IgD-negative memory B cell (primary cell): ENCODE measurements around the gene EEF1AKMT4. TPM values are rescaled to one million over a fixed set of nuclear protein-coding genes. Genes with fewer than 3 reads are reported as not detected.

Experiments
- polyA plus RNA-seq: library from polyadenylated mRNA; unstranded; fragments of 300-500 nt; fragmentation: Illumina TruSeq; gene quantifications from one replicate; pipeline ENCODE4 v1.2.3, GENCODE V29; 2021

Gene EEF1AKMT4
- polyA plus RNA-seq, 1 donor from 2014 or later = 3.2 TPM

Other genes with a start within 250 kb of the EEF1AKMT4 start
- 5.6 TPM for gene ABCC5, start 231.8 kb upstream of the EEF1AKMT4 start, polyA plus RNA-seq
- not detected for gene HTR3D, start 217.9 kb upstream of the EEF1AKMT4 start, polyA plus RNA-seq
- not detected for gene HTR3C, start 196.6 kb upstream of the EEF1AKMT4 start, polyA plus RNA-seq
- not detected for gene HTR3E, start 152.6 kb upstream of the EEF1AKMT4 start, polyA plus RNA-seq
- gene EIF2B5, start 114.3 kb upstream of the EEF1AKMT4 start, polyA plus RNA-seq = 44.5 TPM
- 6.4 TPM for gene DVL3, start 94.3 kb upstream of the EEF1AKMT4 start, polyA plus RNA-seq
- 249 TPM for gene AP2M1, start 74.8 kb upstream of the EEF1AKMT4 start, polyA plus RNA-seq
- 49.1 TPM for gene ABCF3, start 63.5 kb upstream of the EEF1AKMT4 start, polyA plus RNA-seq
- 0.20 TPM for gene VWA5B2, start 20.1 kb upstream of the EEF1AKMT4 start, polyA plus RNA-seq
- gene ALG3, start 710 bp upstream of the EEF1AKMT4 start, polyA plus RNA-seq = 72.3 TPM
- not detected for gene CAMK2N2, start 11.9 kb downstream of the EEF1AKMT4 start, polyA plus RNA-seq
- not detected for gene ECE2, start 26.4 kb downstream of the EEF1AKMT4 start, polyA plus RNA-seq
- gene PSMD2, start 49.6 kb downstream of the EEF1AKMT4 start, polyA plus RNA-seq = 143 TPM
- 28.0 TPM for gene EIF4G1, start 64.9 kb downstream of the EEF1AKMT4 start, polyA plus RNA-seq
- gene FAM131A, start 87.9 kb downstream of the EEF1AKMT4 start, polyA plus RNA-seq = 2.6 TPM
- gene CLCN2, start 111.9 kb downstream of the EEF1AKMT4 start, polyA plus RNA-seq = 0.53 TPM
- gene POLR2H, start 112.0 kb downstream of the EEF1AKMT4 start, polyA plus RNA-seq = 40.8 TPM
- gene THPO, start 128.5 kb downstream of the EEF1AKMT4 start, polyA plus RNA-seq = 0.14 TPM
- not detected for gene CHRD, start 130.4 kb downstream of the EEF1AKMT4 start, polyA plus RNA-seq